Measurements from ENCODE around the gene NTM.
"Not testable (repeated sequence)": the region's sequence is repeated elsewhere in the genome, so short reads cannot be mapped to it uniquely, and the experiment has no call there.

NTM gene

GRCh38 chr11:132314911-132315455, 944.6 kb downstream of the NTM start:
- no peak overlapping the region for H3K4me3 ChIP-seq (ENCODE audit: low read length)
- WGBS (ENCODE audit: extremely low coverage, insufficient coverage, low lambda C conversion rate): no CpG with 5 or more reads among the region's 5 CpGs
- H3K79me2 ChIP-seq (ENCODE audit: control insufficient read depth, insufficient read depth, low read length): no peaks in the 10 kb centered on the region
- no peak overlapping the region for H2BK5ac ChIP-seq (ENCODE audit: low read length)
- H3K79me1 ChIP-seq (ENCODE audit: low read length): no peaks in the 10 kb centered on the region
- no peak overlapping the region for H3K18ac ChIP-seq (ENCODE audit: low read length)
- H3K56ac ChIP-seq (ENCODE audit: low read length): no peak overlapping the region
- H3K4me2 ChIP-seq (ENCODE audit: low read length): no peak overlapping the region
- H2AK5ac ChIP-seq (ENCODE audit: low read length): no peak overlapping the region
- H3K36me3 ChIP-seq (ENCODE audit: control insufficient read depth, insufficient read depth, low read length): no peaks in the 10 kb centered on the region
- no peak overlapping the region for H2BK120ac ChIP-seq (ENCODE audit: low read depth, low read length)
- no peak overlapping the region for H3K4ac ChIP-seq (ENCODE audit: low read depth, low read length)
- H3K27me3 ChIP-seq (ENCODE audit: insufficient read depth, low read length, poor library complexity): no peaks in the 10 kb centered on the region
- H3K23ac ChIP-seq (ENCODE audit: low read length): no peak overlapping the region
- H3K4me1 ChIP-seq (ENCODE audit: control insufficient read depth, low read depth, low read length): no peaks in the 10 kb centered on the region
- H4K8ac ChIP-seq (ENCODE audit: low read depth, low read length): no peak overlapping the region
- no peak overlapping the region for H2BK15ac ChIP-seq (replicated peaks; ENCODE audit: low read depth)
- no peak overlapping the region for H4K5ac ChIP-seq (ENCODE audit: low read length)
- no peak for DNase-seq
- no peak overlapping the region for H3K27ac ChIP-seq (ENCODE audit: low read depth, low read length)
- no peak overlapping the region for H3K9ac ChIP-seq (ENCODE audit: low read length)

DNA sequence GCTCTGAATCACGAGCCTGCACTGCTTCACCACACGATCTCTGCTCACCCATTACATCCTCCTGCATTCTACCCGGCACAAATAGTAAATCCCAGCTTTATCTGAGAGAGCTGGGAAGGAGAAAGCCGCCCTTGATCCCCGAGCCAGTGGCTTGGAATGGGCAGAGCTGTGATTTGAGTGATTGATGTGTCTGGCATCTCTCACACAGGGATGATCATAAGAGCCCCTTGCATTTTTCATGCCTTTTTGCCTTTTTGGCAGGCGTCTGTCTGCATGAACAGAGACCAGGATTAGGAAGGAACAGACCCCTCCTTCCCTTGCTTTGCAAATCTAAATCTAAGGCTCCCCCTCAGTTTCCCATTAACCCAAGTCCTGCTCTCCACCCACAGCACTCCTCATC, 945.3 kb downstream of the NTM start:
- Histone ChIP-seq H3K9ac (ENCODE audit: low read length) (no peak overlapping the region), H3K4me1 (ENCODE audit: control insufficient read depth, low read depth, low read length) (no peaks in the 10 kb centered on the region), H2AK5ac (ENCODE audit: low read length) (no peak overlapping the region), H3K79me2 (ENCODE audit: control insufficient read depth, insufficient read depth, low read length) (no peaks in the 10 kb centered on the region), H3K27me3 (ENCODE audit: insufficient read depth, low read length, poor library complexity) (no peaks in the 10 kb centered on the region), H3K36me3 (ENCODE audit: control insufficient read depth, insufficient read depth, low read length) (no peaks in the 10 kb centered on the region), H4K5ac (ENCODE audit: low read length) (no peak overlapping the region), H2BK5ac (ENCODE audit: low read length) (no peak overlapping the region), H3K18ac (ENCODE audit: low read length) (no peak overlapping the region), H3K23ac (ENCODE audit: low read length) (no peak overlapping the region), H3K4me2 (ENCODE audit: low read length) (no peak overlapping the region), H2BK15ac (replicated peaks; ENCODE audit: low read depth) (no peak overlapping the region), H2BK120ac (ENCODE audit: low read depth, low read length) (no peak overlapping the region), H3K4me3 (ENCODE audit: low read length) (no peak overlapping the region), H3K27ac (ENCODE audit: low read depth, low read length) (no peak overlapping the region), H4K8ac (ENCODE audit: low read depth, low read length) (no peak overlapping the region), H3K4ac (ENCODE audit: low read depth, low read length) (no peak overlapping the region), H3K56ac (ENCODE audit: low read length) (no peak overlapping the region), H3K79me1 (ENCODE audit: low read length) (no peaks in the 10 kb centered on the region)
- WGBS (ENCODE audit: extremely low coverage, insufficient coverage, low lambda C conversion rate): no CpG with 5 or more reads among the region's 6 CpGs
- no peak for DNase-seq

GRCh38 chr11:132318421-132319157, 948.2 kb downstream of the NTM start:
- Histone ChIP-seq H2BK5ac (ENCODE audit: low read length) (no peak overlapping the region), H3K18ac (ENCODE audit: low read length) (no peak overlapping the region), H3K4me3 (ENCODE audit: low read length) (no peak overlapping the region), H3K56ac (ENCODE audit: low read length) (no peak overlapping the region), H3K23ac (ENCODE audit: low read length) (no peak overlapping the region), H3K4me1 (ENCODE audit: control insufficient read depth, low read depth, low read length) (no peaks in the 10 kb centered on the region), H2AK5ac (ENCODE audit: low read length) (no peak overlapping the region), H4K8ac (ENCODE audit: low read depth, low read length) (no peak overlapping the region), H3K79me2 (ENCODE audit: control insufficient read depth, insufficient read depth, low read length) (no peaks in the 10 kb centered on the region), H3K79me1 (ENCODE audit: low read length) (no peaks in the 10 kb centered on the region), H3K4me2 (ENCODE audit: low read length) (no peak overlapping the region), H2BK15ac (replicated peaks; ENCODE audit: low read depth) (no peak overlapping the region), H2BK120ac (ENCODE audit: low read depth, low read length) (no peak overlapping the region), H4K5ac (ENCODE audit: low read length) (no peak overlapping the region), H3K9ac (ENCODE audit: low read length) (no peak overlapping the region), H3K27ac (ENCODE audit: low read depth, low read length) (no peak overlapping the region), H3K4ac (ENCODE audit: low read depth, low read length) (no peak overlapping the region), H3K27me3 (ENCODE audit: insufficient read depth, low read length, poor library complexity) (no peaks in the 10 kb centered on the region), H3K36me3 (ENCODE audit: control insufficient read depth, insufficient read depth, low read length) (no peaks in the 10 kb centered on the region)
- WGBS (ENCODE audit: extremely low coverage, insufficient coverage, low lambda C conversion rate): no CpG with 5 or more reads among the region's 8 CpGs
- DNase-seq: no peak

DNA sequence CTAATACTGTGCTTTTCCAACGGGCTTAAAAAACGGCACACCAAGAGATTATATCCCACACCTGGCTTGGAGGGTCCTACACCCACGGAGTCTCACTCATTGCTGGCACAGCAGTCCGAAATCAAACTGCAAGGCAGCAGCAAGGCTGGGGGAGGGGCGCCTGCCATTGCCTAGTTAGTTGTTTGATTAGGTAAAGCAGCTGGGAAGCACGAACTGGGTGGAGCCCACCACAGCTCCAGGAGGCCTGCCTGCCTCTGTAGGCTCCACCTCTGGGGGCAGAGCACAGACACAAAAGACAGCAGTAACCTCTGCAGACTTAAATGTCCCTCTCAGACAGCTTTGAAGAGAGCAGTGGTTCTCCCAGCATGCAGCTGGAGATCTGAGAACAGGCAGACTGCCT, 949.0 kb downstream of the NTM start:
- H2BK5ac ChIP-seq (ENCODE audit: low read length); H3K36me3 ChIP-seq (ENCODE audit: control insufficient read depth, insufficient read depth, low read length); H3K9ac ChIP-seq (ENCODE audit: low read length); H4K5ac ChIP-seq (ENCODE audit: low read length); H3K56ac ChIP-seq (ENCODE audit: low read length); H3K79me1 ChIP-seq (ENCODE audit: low read length); H3K4ac ChIP-seq (ENCODE audit: low read depth, low read length); H3K4me1 ChIP-seq (ENCODE audit: control insufficient read depth, low read depth, low read length); H2AK5ac ChIP-seq (ENCODE audit: low read length); H3K18ac ChIP-seq (ENCODE audit: low read length); H2BK120ac ChIP-seq (ENCODE audit: low read depth, low read length); DNase-seq; H3K27me3 ChIP-seq (ENCODE audit: insufficient read depth, low read length, poor library complexity); H3K79me2 ChIP-seq (ENCODE audit: control insufficient read depth, insufficient read depth, low read length); H4K8ac ChIP-seq (ENCODE audit: low read depth, low read length); H2BK15ac ChIP-seq (replicated peaks; ENCODE audit: low read depth); H3K4me2 ChIP-seq (ENCODE audit: low read length); H3K4me3 ChIP-seq (ENCODE audit: low read length); H3K23ac ChIP-seq (ENCODE audit: low read length); H3K27ac ChIP-seq (ENCODE audit: low read depth, low read length): not testable (repeated sequence)
- WGBS (ENCODE audit: extremely low coverage, insufficient coverage, low lambda C conversion rate): no CpG with 5 or more reads among the region's 6 CpGs

DNA sequence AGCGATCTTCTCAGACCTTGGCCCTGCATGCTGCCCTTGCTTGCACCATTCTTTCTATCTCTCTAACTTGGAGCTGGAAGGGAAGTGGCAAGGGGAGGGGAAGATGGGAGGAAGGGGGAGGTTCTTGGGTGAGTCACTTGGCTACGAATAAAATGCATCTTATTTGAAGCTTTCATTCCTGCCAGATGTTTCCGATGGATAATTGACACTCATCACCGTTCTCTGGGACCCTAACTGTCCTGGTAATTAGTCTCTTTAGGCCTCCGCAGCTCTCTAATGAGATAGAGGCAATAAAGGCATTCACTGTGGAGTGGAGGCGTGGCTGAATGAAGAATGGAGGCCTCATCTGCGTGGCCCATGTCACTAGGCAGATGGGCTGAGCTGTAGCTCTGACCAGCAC, 960.1 kb downstream of the NTM start:
- Histone ChIP-seq H3K4me2 (ENCODE audit: low read length) (no peak overlapping the region), H3K27me3 (ENCODE audit: insufficient read depth, low read length, poor library complexity) (no peaks in the 10 kb centered on the region), H3K79me1 (ENCODE audit: low read length) (no peaks in the 10 kb centered on the region), H4K5ac (ENCODE audit: low read length) (no peak overlapping the region), H2BK120ac (ENCODE audit: low read depth, low read length) (no peak overlapping the region), H4K8ac (ENCODE audit: low read depth, low read length) (no peak overlapping the region), H2BK5ac (ENCODE audit: low read length) (no peak overlapping the region), H3K27ac (ENCODE audit: low read depth, low read length) (no peak overlapping the region), H3K36me3 (ENCODE audit: control insufficient read depth, insufficient read depth, low read length) (no peaks in the 10 kb centered on the region), H2BK15ac (replicated peaks; ENCODE audit: low read depth) (no peak overlapping the region), H3K18ac (ENCODE audit: low read length) (no peak overlapping the region), H3K23ac (ENCODE audit: low read length) (no peak overlapping the region), H3K79me2 (ENCODE audit: control insufficient read depth, insufficient read depth, low read length) (no peaks in the 10 kb centered on the region), H3K9ac (ENCODE audit: low read length) (no peak overlapping the region), H3K56ac (ENCODE audit: low read length) (no peak overlapping the region), H3K4me3 (ENCODE audit: low read length) (no peak overlapping the region), H3K4ac (ENCODE audit: low read depth, low read length) (no peak overlapping the region), H2AK5ac (ENCODE audit: low read length) (no peak overlapping the region), H3K4me1 (ENCODE audit: control insufficient read depth, low read depth, low read length) (no peaks in the 10 kb centered on the region)
- DNase-seq: no peak
- WGBS (ENCODE audit: extremely low coverage, insufficient coverage, low lambda C conversion rate): no CpG with 5 or more reads among the region's 7 CpGs

DNA sequence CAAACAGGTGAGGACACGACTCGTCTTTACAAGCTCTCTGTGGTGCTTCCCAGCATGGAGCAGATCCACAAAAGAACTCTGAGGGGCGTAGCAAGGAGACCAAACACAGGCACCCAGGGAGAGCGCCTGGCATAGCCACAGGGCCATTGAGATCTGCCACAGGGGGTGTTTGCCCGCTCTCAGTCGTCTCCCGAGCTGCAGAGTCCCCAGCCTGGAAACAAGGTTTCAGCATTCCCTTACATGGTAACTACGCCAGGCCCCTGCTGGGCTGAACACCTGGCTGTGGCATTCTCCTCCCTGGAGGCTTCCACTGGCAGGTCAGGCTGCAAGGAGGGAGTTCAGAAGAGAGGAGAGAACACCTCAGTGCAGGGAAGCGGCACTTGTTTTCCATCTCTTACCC, 962.1 kb downstream of the NTM start:
- Histone ChIP-seq H3K9ac (ENCODE audit: low read length) (no peak overlapping the region), H3K18ac (ENCODE audit: low read length) (no peak overlapping the region), H3K4me2 (ENCODE audit: low read length) (no peak overlapping the region), H2BK120ac (ENCODE audit: low read depth, low read length) (no peak overlapping the region), H3K36me3 (ENCODE audit: control insufficient read depth, insufficient read depth, low read length) (no peaks in the 10 kb centered on the region), H3K4ac (ENCODE audit: low read depth, low read length) (no peak overlapping the region), H3K79me2 (ENCODE audit: control insufficient read depth, insufficient read depth, low read length) (no peaks in the 10 kb centered on the region), H3K56ac (ENCODE audit: low read length) (no peak overlapping the region), H3K4me3 (ENCODE audit: low read length) (no peak overlapping the region), H3K27ac (ENCODE audit: low read depth, low read length) (no peak overlapping the region), H3K79me1 (ENCODE audit: low read length) (no peaks in the 10 kb centered on the region), H4K8ac (ENCODE audit: low read depth, low read length) (no peak overlapping the region), H2BK5ac (ENCODE audit: low read length) (no peak overlapping the region), H2AK5ac (ENCODE audit: low read length) (no peak overlapping the region), H3K4me1 (ENCODE audit: control insufficient read depth, low read depth, low read length) (no peaks in the 10 kb centered on the region), H4K5ac (ENCODE audit: low read length) (no peak overlapping the region), H3K23ac (ENCODE audit: low read length) (no peak overlapping the region), H3K27me3 (ENCODE audit: insufficient read depth, low read length, poor library complexity) (no peaks in the 10 kb centered on the region), H2BK15ac (replicated peaks; ENCODE audit: low read depth) (no peak overlapping the region)
- no CpG with 5 or more reads among the region's 9 CpGs for WGBS (ENCODE audit: extremely low coverage, insufficient coverage, low lambda C conversion rate)
- no peak for DNase-seq

Data from mesendoderm (in vitro differentiated cells).